ENCODE data around the gene VGLL4.

VGLL4 gene

GRCh38 chr3:11655196-11655928 is 11.6 kb upstream of the VGLL4 start:
- Histone ChIP-seq H3K4me2 (ENCODE audit: low read depth, low read length, poor library complexity, severe bottlenecking) (no peak overlapping the region), H3K36me3 (ENCODE audit: low read length) (no peaks in the 10 kb centered on the region), H3K9me2 (replicated peaks; ENCODE audit: insufficient read depth, low read length) (no peaks in the 10 kb centered on the region), H3K27ac (ENCODE audit: low read depth, low read length) (no peak overlapping the region), H3K79me2 (ENCODE audit: insufficient read depth, low read length) (no peaks in the 10 kb centered on the region; the same call in 1 of the 2 replicates), H4K20me1 (ENCODE audit: low read depth, low read length) (peaks cover 5% of the 10 kb centered on the region; the same call in 1 of the 2 replicates), H3F3A (ENCODE audit: insufficient read depth) (no peaks in the 10 kb centered on the region), H3K9me3 (ENCODE audit: insufficient read depth, low read length) (no peaks in the 10 kb centered on the region), H3K4me3 (ENCODE audit: insufficient read depth, low read length, poor library complexity, severe bottlenecking) (no peak overlapping the region), H2AFZ (ENCODE audit: low read depth, low read length, severe bottlenecking) (no peak overlapping the region), H3K9ac (ENCODE audit: low read length) (no peak overlapping the region), H3K27me3 (ENCODE audit: low read length) (no peaks in the 10 kb centered on the region)
- TF ChIP-seq CTCF (IDR thresholded peaks at IDR 0.05; ENCODE audit: insufficient read depth, low read length, poor library complexity, severe bottlenecking) (peak; percentile 40), EZH2phosphoT487 (conservative IDR thresholded peaks at IDR 0.05; ENCODE audit: low read length) (no peak)

- Histone ChIP-seq H4K20me1 (ENCODE audit: low read depth, low read length) (peaks cover 5% of the 10 kb centered on the region; the same call in 1 of the 2 replicates), H3K4me3 (ENCODE audit: insufficient read depth, low read length, poor library complexity, severe bottlenecking) (no peak overlapping the region), H3K27ac (ENCODE audit: low read depth, low read length) (no peak overlapping the region), H3K36me3 (ENCODE audit: low read length) (no peaks in the 10 kb centered on the region), H2AFZ (ENCODE audit: low read depth, low read length, severe bottlenecking) (no peak overlapping the region), H3K27me3 (ENCODE audit: low read length) (no peaks in the 10 kb centered on the region), H3K4me2 (ENCODE audit: low read depth, low read length, poor library complexity, severe bottlenecking) (no peak overlapping the region), H3K79me2 (ENCODE audit: insufficient read depth, low read length) (no peaks in the 10 kb centered on the region; the same call in 1 of the 2 replicates), H3K9ac (ENCODE audit: low read length) (no peak overlapping the region), H3F3A (ENCODE audit: insufficient read depth) (no peaks in the 10 kb centered on the region), H3K9me2 (replicated peaks; ENCODE audit: insufficient read depth, low read length) (no peaks in the 10 kb centered on the region), H3K9me3 (ENCODE audit: insufficient read depth, low read length) (no peaks in the 10 kb centered on the region)
- TF ChIP-seq EZH2phosphoT487 (conservative IDR thresholded peaks at IDR 0.05; ENCODE audit: low read length), result no peak
- no peak for TF ChIP-seq CTCF (IDR thresholded peaks at IDR 0.05; ENCODE audit: insufficient read depth, low read length, poor library complexity, severe bottlenecking)
Observed at GRCh38 chr3:11654166-11654565, 10.5 kb upstream of the VGLL4 start.

- no peak overlapping the region for H3K27ac ChIP-seq (ENCODE audit: low read depth, low read length)
- TF ChIP-seq CTCF (IDR thresholded peaks at IDR 0.05; ENCODE audit: insufficient read depth, low read length, poor library complexity, severe bottlenecking) (no peak), EZH2phosphoT487 (conservative IDR thresholded peaks at IDR 0.05; ENCODE audit: low read length) (no peak)
Observed at GRCh38 chr3:11653298-11654055, 9.8 kb upstream of the VGLL4 start.

More at GRCh38 chr3:11653298-11654055, 9.8 kb upstream of the VGLL4 start:
- Histone ChIP-seq H3K9ac (ENCODE audit: low read length) (no peak overlapping the region), H3K79me2 (ENCODE audit: insufficient read depth, low read length) (no peaks in the 10 kb centered on the region; the same call in 1 of the 2 replicates), H3F3A (ENCODE audit: insufficient read depth) (no peaks in the 10 kb centered on the region), H2AFZ (ENCODE audit: low read depth, low read length, severe bottlenecking) (no peak overlapping the region), H3K9me2 (replicated peaks; ENCODE audit: insufficient read depth, low read length) (no peaks in the 10 kb centered on the region), H3K27me3 (ENCODE audit: low read length) (no peaks in the 10 kb centered on the region), H3K9me3 (ENCODE audit: insufficient read depth, low read length) (no peaks in the 10 kb centered on the region), H3K36me3 (ENCODE audit: low read length) (no peaks in the 10 kb centered on the region), H4K20me1 (ENCODE audit: low read depth, low read length) (peaks cover 5% of the 10 kb centered on the region; the same call in 1 of the 2 replicates), H3K4me3 (ENCODE audit: insufficient read depth, low read length, poor library complexity, severe bottlenecking) (no peak overlapping the region), H3K4me2 (ENCODE audit: low read depth, low read length, poor library complexity, severe bottlenecking) (no peak overlapping the region)
